Upper lobe of right lung (tissue), 1 donor: ENCODE results near the gene CDKAL1. TPM values are rescaled to one million over a fixed set of nuclear protein-coding genes. Genes with fewer than 3 reads are reported as not detected.
A peak's percentile ranks its signal among the peaks of the same experiment; 100 is the strongest.

Experiments
- ATAC-seq: fragments of 200-7000 bp; cut with Tn5 transposase; one replicate; pipeline ENCODE4 v1.9.1; 2020; ENCODE audit warnings: mild to moderate bottlenecking, moderate library complexity
- DNase-seq: peaks from one replicate; pipeline ENCODE4 v3.0.0-alpha.2; 2020
- H3K27ac ChIP-seq: fragments of 200-600 bp; one replicate; pipeline ENCODE4 v1.8.0; 2022
- H3K27me3 ChIP-seq: fragments of 200-600 bp; one replicate; pipeline ENCODE4 v1.8.0; 2022; ENCODE audit warnings: mild to moderate bottlenecking
- H3K36me3 ChIP-seq: fragments of 200-600 bp; one replicate; pipeline ENCODE4 v1.8.0; 2022
- H3K4me1 ChIP-seq: fragments of 200-600 bp; one replicate; pipeline ENCODE4 v1.8.0; 2022
- H3K4me3 ChIP-seq: fragments of 200-600 bp; one replicate; pipeline ENCODE4 v1.8.0; 2022; ENCODE audit warnings: mild to moderate bottlenecking
- H3K9me3 ChIP-seq: fragments of 200-600 bp; one replicate; pipeline ENCODE4 v1.8.0; 2022
- intact Hi-C: fragments of 100-400 bp; cut with DNase I; formaldehyde crosslinking; loops from one replicate; pipeline ENCODE4 v1.11.0; 2022
- total RNA-seq: library from RNA; stranded (reverse); fragmentation: NEBNext Ultra II Directional; extraction: Animal tissue kit (Norgen Biotek cat#: 25700); gene quantifications from one replicate; pipeline ENCODE4 v1.2.1, GENCODE V29; 2021
- TF ChIP-seq, protein P1 (sequence below): fragments of 200-600 bp; IDR thresholded peaks from one replicate; pipeline ENCODE4 v1.8.0; 2022; ENCODE audit warnings: antibody characterized with exemption
- donor health status: DM: no; HTN: yes; CAD: no; lungs with severe emphysema.

Gene CDKAL1
- total RNA-seq, 1 donor from 2014 or later = 16.0 TPM

DNA sequence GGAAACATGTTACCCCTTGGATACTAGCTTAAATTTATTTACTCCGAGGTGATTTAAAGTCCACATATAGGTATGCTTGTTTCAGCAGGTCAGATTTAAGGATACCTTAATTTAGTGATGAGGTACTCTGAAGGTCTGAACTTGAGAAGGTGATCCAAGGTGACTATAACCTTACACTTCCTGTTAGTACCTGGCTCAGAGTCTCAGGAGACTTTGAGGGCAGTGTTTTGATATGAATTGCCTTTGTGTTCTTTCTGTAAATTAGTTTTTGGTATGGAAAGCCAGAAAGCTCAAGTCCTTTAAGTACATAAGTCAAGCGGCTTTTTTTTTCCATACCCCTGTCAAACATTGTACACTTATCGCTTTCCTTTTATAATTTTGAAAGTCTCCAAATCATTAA lies 489.0 kb downstream of the CDKAL1 start:
- intact Hi-C loops = no loop called here
- Histone ChIP-seq H3K36me3 (no peaks in the 10 kb centered on the region), H3K4me3 (no peak overlapping the region), H3K4me1 (peaks cover 9% of the 10 kb centered on the region), H3K9me3 (no peaks in the 10 kb centered on the region), H3K27ac (no peak overlapping the region), H3K27me3 (no peaks in the 10 kb centered on the region)
- ATAC-seq (no peak), DNase-seq (no peak)
- TF ChIP-seq, protein P1, sequence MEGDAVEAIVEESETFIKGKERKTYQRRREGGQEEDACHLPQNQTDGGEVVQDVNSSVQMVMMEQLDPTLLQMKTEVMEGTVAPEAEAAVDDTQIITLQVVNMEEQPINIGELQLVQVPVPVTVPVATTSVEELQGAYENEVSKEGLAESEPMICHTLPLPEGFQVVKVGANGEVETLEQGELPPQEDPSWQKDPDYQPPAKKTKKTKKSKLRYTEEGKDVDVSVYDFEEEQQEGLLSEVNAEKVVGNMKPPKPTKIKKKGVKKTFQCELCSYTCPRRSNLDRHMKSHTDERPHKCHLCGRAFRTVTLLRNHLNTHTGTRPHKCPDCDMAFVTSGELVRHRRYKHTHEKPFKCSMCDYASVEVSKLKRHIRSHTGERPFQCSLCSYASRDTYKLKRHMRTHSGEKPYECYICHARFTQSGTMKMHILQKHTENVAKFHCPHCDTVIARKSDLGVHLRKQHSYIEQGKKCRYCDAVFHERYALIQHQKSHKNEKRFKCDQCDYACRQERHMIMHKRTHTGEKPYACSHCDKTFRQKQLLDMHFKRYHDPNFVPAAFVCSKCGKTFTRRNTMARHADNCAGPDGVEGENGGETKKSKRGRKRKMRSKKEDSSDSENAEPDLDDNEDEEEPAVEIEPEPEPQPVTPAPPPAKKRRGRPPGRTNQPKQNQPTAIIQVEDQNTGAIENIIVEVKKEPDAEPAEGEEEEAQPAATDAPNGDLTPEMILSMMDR = no peak

DNA sequence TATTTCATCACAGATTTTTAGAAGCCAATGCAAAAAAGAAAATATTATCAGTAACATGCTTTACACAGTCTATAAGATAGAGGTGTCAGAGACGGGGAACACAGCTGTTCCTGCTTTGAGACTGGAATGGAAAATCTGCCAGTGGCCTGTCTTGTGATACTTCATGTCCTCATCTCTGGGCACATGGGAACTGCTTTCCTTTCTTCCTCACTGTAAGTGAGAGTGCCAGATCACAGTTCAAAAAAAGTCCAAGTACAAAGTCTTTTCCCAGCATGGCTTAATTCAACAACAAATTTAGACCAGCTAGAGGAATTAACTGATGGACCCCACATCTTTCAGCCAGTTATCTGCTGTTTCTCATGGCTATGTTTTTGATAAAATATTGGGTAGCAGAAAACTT lies 490.4 kb downstream of the CDKAL1 start:
- DNase-seq (no peak), ATAC-seq (peak; percentile 47)
- no peak overlapping the region for H3K27ac ChIP-seq
- H3K27me3 ChIP-seq = no peaks in the 10 kb centered on the region
- no peak overlapping the region for H3K4me3 ChIP-seq
- no peaks in the 10 kb centered on the region for H3K36me3 ChIP-seq
- no peaks in the 10 kb centered on the region for H3K9me3 ChIP-seq
- intact Hi-C loops = no loop called here
- TF ChIP-seq, protein P1 = no peak
- H3K4me1 ChIP-seq = peaks cover 9% of the 10 kb centered on the region

DNA sequence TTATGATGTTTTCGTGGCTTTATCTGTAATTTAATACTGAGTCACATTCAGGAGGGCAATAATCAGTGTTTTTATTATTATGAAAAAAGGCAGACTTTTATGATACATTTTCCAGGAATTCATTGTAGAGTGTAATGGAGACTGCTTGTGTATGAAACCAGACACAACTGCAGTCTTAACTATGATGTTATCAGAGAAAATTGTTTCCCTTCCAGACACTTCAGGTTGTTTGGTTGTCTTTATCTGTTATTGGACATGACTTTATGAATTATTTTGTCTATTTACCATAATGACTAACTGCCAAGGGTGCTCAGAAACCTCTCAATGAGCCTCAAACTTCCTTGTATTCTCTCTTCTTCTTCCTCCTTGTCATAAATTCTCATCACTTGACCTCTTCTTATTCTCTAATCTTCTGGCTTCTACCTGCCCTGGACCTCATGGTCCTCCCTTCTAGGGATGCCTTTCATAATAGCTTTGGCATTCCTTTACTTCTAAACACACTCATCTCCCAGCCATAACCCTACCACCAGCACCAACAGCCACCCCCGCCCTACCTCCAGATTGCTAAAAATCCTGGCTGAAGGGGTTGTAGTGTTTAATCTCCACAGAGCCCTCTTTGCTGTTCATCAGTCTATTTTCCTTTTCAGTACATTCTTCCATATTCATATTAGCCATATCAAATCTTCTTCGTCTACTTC lies 492.5 kb downstream of the CDKAL1 start:
- H3K27me3 ChIP-seq = no peaks in the 10 kb centered on the region
- no peaks in the 10 kb centered on the region for H3K36me3 ChIP-seq
- no peak overlapping the region for H3K27ac ChIP-seq
- H3K9me3 ChIP-seq = no peaks in the 10 kb centered on the region
- H3K4me3 ChIP-seq = no peak overlapping the region
- DNase-seq (no peak), ATAC-seq (no peak)
- intact Hi-C loops = no loop called here
- H3K4me1 ChIP-seq = peaks cover 9% of the 10 kb centered on the region
- TF ChIP-seq, protein P1 = no peak

DNA sequence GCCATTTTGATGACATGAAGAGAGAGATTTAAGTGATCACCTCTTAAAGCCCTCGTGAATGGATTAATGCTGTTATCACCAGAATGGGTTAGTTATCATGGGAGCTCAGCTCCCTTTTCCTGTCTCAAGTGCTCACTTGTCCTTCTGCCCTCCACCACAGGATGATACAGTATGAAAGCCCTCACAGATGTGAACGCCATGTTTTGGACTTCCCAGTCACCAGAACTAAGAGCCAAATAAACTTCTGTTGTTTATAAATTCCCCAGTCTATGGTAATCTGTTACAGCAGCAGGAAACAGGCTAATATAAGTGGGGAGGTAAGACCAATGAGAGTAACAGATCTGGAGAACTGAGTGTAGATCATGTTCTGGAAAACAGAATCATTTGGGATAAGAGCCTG lies 493.2 kb downstream of the CDKAL1 start:
- Histone ChIP-seq H3K4me1 (peaks cover 9% of the 10 kb centered on the region), H3K9me3 (no peaks in the 10 kb centered on the region), H3K27ac (no peak overlapping the region), H3K36me3 (no peaks in the 10 kb centered on the region), H3K4me3 (no peak overlapping the region), H3K27me3 (no peaks in the 10 kb centered on the region)
- ATAC-seq (no peak), DNase-seq (no peak)
- intact Hi-C loops = no loop called here
- TF ChIP-seq, protein P1 = no peak

DNA sequence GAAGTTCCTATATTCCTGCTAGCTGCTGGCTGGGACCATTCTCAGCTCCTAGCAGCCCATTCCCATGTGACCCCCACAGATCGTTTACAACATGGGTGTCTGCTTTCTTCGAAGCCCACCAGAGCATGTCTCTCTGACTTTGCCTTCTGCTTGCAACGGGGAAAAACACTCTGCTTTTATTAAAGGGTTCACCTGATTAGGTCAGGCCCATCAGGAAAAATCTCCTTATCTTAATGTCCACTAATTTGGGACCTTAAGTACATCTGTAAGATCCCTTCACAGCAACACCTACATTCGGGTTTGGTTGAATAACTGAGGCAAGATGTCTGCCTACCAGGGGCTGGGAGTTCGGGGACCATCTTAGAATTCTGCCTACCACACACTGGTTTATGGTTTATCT lies 496.9 kb downstream of the CDKAL1 start:
- DNase-seq (no peak), ATAC-seq (no peak)
- Histone ChIP-seq H3K4me1 (no peaks in the 10 kb centered on the region), H3K9me3 (no peaks in the 10 kb centered on the region), H3K27me3 (no peaks in the 10 kb centered on the region), H3K36me3 (no peaks in the 10 kb centered on the region), H3K27ac (no peak overlapping the region), H3K4me3 (no peak overlapping the region)
- TF ChIP-seq, protein P1 = no peak
- intact Hi-C loops = no loop called here

DNA sequence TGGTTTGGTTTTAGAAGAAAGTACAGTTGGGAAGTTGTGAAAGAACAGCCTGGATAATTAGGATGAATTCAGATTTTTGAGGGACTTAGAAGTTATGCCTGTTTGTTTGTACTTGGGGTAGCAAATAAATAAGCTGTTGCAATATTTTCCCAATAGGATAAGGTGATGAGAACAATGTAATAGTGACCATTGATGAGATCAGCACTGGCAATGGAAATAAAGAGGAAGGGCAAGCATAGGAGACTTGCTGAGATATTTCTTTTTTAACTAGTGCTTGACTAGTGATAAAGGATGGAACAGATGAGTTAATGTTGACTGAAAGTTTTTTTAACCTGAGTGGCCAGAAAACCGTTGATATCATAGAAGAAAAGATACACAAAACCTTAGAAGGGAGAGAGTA lies 498.8 kb downstream of the CDKAL1 start:
- no peak for DNase-seq
- H3K4me3 ChIP-seq = no peak overlapping the region
- no peaks in the 10 kb centered on the region for H3K9me3 ChIP-seq
- TF ChIP-seq, protein P1 = no peak
- no peaks in the 10 kb centered on the region for H3K36me3 ChIP-seq
- intact Hi-C loops = no loop called here
- no peaks in the 10 kb centered on the region for H3K4me1 ChIP-seq
- H3K27ac ChIP-seq = no peak overlapping the region
- H3K27me3 ChIP-seq = no peaks in the 10 kb centered on the region
- ATAC-seq = no peak
